BLaER1 (cell line): ENCODE data around the gene CCDC169.
"Not testable (repeated sequence)": the region's sequence is repeated elsewhere in the genome, so short reads cannot be mapped to it uniquely, and the experiment has no call there.

Experiments used
- H3K27ac ChIP-seq: shearing (Covaris generic); formaldehyde crosslinking; 2 replicates; pipeline ENCODE4 v1.8.1; 2022
- H3K27me3 ChIP-seq: shearing (Covaris generic); formaldehyde crosslinking; 2 replicates; pipeline ENCODE4 v1.8.1; 2022
- H3K36me3 ChIP-seq: shearing (Covaris generic); formaldehyde crosslinking; 2 replicates; pipeline ENCODE4 v1.8.1; 2022
- H3K4me1 ChIP-seq: shearing (Covaris generic); formaldehyde crosslinking; 2 replicates; pipeline ENCODE4 v1.8.1; 2022
- H3K4me2 ChIP-seq: shearing (Covaris generic); formaldehyde crosslinking; 2 replicates; pipeline ENCODE4 v1.8.1; 2022
- H3K4me3 ChIP-seq: shearing (Covaris generic); formaldehyde crosslinking; 2 replicates; pipeline ENCODE4 v1.8.1; 2022
- H3K9ac ChIP-seq: shearing (Covaris generic); formaldehyde crosslinking; 2 replicates; pipeline ENCODE4 v1.8.1; 2022
- H3K9me3 ChIP-seq: shearing (Covaris generic); formaldehyde crosslinking; 2 replicates; pipeline ENCODE4 v1.8.1; 2022
- H4K20me1 ChIP-seq: shearing (Covaris generic); formaldehyde crosslinking; 2 replicates; pipeline ENCODE4 v1.8.1; 2022
- Cebpa-rat ChIP-seq: shearing (Covaris generic); IDR thresholded peaks from 2 replicates; pipeline ENCODE4 v1.8.1; 2022

Gene CCDC169

GRCh38 chr13:36337938-36338641, 40.5 kb upstream of the CCDC169 start:
- Histone ChIP-seq H3K4me3 (no peak overlapping the region), H3K4me1 (no peaks in the 10 kb centered on the region), H4K20me1 (no peaks in the 10 kb centered on the region), H3K27me3 (no peaks in the 10 kb centered on the region), H3K4me2 (no peak overlapping the region), H3K9me3 (no peaks in the 10 kb centered on the region), H3K9ac (no peak overlapping the region), H3K36me3 (no peaks in the 10 kb centered on the region), H3K27ac (no peak overlapping the region)
- no peak for TF ChIP-seq Cebpa-rat

DNA sequence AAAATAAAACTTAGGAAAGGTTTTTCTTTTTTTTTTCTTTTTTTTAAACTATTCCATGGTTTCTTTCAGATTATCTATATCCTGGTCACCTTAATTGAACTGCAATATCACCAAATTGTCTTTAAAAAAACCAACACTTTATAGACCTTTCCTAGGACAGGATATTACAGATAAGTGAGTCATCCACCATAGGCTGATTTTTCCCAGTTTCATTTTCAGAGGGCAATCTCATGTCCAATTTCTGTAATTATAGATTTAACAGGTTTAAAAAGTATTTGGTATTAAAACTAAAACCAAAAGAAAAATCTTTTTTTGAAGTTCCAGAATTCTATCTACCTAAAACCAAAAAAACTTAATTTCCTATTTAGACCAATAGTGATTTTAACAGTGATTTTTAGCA, 35.4 kb upstream of the CCDC169 start:
- Histone ChIP-seq H3K4me2 (no peak overlapping the region), H4K20me1 (no peaks in the 10 kb centered on the region), H3K4me3 (no peak overlapping the region), H3K36me3 (no peaks in the 10 kb centered on the region), H3K27me3 (no peaks in the 10 kb centered on the region), H3K9me3 (no peaks in the 10 kb centered on the region), H3K4me1 (no peaks in the 10 kb centered on the region), H3K9ac (no peak overlapping the region), H3K27ac (no peak overlapping the region)
- TF ChIP-seq Cebpa-rat: no peak

GRCh38 chr13:36332255-36332654, 34.6 kb upstream of the CCDC169 start:
- not testable (repeated sequence) for H3K4me1 ChIP-seq, H3K9ac ChIP-seq, H3K4me3 ChIP-seq, H3K4me2 ChIP-seq, H3K9me3 ChIP-seq, H3K36me3 ChIP-seq, H3K27ac ChIP-seq, H3K27me3 ChIP-seq, H4K20me1 ChIP-seq

DNA sequence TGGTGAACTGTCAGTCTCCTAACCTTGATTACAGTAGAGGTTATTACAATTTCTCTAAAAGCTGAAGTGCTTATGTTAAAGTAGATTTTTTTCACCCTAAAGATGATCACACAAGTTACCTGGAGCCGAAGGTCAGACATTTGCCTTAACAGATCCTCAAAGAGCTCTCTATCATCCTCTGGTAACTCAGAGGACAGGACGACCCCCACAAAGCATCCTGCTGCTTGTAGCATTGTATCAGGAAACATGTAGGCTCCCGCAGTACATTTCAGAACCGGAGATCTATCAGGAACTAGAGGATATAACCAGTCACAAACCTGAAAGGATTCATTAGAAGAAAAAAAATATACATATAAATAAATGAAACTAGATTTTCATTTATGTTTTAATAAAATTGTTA, 33.7 kb upstream of the CCDC169 start:
- TF ChIP-seq Cebpa-rat: no peak
- no peak overlapping the region for H3K9ac ChIP-seq
- no peak overlapping the region for H3K27ac ChIP-seq
- H3K36me3 ChIP-seq: no peaks in the 10 kb centered on the region
- no peaks in the 10 kb centered on the region for H3K9me3 ChIP-seq
- no peaks in the 10 kb centered on the region for H3K4me1 ChIP-seq
- H4K20me1 ChIP-seq: no peaks in the 10 kb centered on the region
- no peak overlapping the region for H3K4me2 ChIP-seq
- no peak overlapping the region for H3K4me3 ChIP-seq
- H3K27me3 ChIP-seq: no peaks in the 10 kb centered on the region

DNA sequence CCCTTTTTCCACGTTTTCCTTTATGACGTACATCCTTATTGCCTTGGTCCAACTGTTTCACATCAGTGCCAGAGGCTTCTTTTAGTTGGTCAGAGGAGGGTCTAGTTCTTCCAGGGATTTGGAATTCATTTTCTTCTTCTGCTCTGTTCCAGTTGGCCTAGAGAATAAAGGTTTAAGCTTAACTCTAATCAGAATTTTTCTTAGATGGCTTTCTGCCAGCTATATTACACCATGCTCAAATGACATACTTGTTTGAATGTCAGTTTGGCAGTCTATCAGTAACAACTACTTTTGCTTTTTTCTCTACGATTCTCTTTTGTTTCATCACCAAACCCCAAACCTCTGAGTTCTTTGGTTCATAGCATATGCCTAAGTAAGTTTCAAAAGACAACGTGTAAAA, 31.7 kb upstream of the CCDC169 start:
- Histone ChIP-seq H3K36me3 (no peaks in the 10 kb centered on the region), H3K4me2 (no peak overlapping the region)
- TF ChIP-seq Cebpa-rat: no peak

DNA sequence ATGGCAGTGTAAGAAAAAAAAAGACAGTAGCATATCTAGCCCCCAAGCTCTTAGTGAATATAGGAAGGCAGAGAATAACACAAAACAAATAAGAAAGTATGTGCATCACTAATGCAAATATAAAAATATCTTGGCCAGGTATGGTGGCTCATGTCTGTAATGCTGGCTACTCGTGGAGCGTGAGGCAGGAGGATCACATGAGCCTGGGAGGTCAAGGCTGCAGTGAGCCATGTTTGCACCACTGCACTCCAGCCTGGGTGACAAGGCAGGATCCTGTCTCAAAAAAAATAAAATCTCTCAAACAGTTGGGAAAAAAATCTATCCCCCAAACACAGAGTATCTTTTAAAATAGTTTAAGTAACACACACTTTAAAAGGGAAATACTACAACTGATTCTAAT, 31.2 kb upstream of the CCDC169 start:
- no peak overlapping the region for H3K4me2 ChIP-seq
- H3K4me3 ChIP-seq: no peak overlapping the region
- no peak for TF ChIP-seq Cebpa-rat
- H3K36me3 ChIP-seq: no peaks in the 10 kb centered on the region
- H3K27me3 ChIP-seq: no peaks in the 10 kb centered on the region
- no peaks in the 10 kb centered on the region for H3K4me1 ChIP-seq
- H4K20me1 ChIP-seq: no peaks in the 10 kb centered on the region
- no peak overlapping the region for H3K27ac ChIP-seq
- H3K9me3 ChIP-seq: no peaks in the 10 kb centered on the region
- no peak overlapping the region for H3K9ac ChIP-seq

More for the DNA sequence above, 31.7 kb upstream of the CCDC169 start:
- Histone ChIP-seq H3K9me3 (no peaks in the 10 kb centered on the region), H3K4me1 (no peaks in the 10 kb centered on the region), H3K4me3 (no peak overlapping the region), H3K27me3 (no peaks in the 10 kb centered on the region), H4K20me1 (no peaks in the 10 kb centered on the region), H3K27ac (no peak overlapping the region), H3K9ac (no peak overlapping the region)

GRCh38 chr13:36325912-36326311, 28.3 kb upstream of the CCDC169 start:
- Histone ChIP-seq H3K27ac (no peak overlapping the region), H3K36me3 (no peaks in the 10 kb centered on the region), H3K9ac (no peak overlapping the region), H3K4me3 (no peak overlapping the region), H3K4me2 (no peak overlapping the region), H3K27me3 (no peaks in the 10 kb centered on the region), H4K20me1 (no peaks in the 10 kb centered on the region), H3K9me3 (no peaks in the 10 kb centered on the region), H3K4me1 (no peaks in the 10 kb centered on the region)
- no peak for TF ChIP-seq Cebpa-rat

DNA sequence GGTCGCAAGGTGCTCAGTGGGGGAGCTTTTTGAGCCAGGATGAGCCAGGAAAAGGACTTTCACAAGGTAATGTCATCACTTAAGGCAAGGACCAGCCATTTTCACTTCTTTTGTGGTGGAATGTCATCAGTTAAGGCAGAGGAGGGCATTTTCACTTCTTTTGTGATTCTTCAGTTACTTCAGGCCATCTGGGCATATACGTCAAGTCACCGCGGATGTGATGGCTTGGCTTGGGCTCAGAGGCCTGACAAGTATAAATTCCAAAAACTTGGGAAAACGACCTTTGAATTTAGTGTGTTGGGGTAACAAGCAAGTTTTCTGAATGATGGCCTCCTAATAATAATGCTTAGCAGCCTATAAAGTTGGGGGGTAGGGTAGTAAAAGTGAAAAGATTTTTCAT, 27.3 kb upstream of the CCDC169 start:
- not testable (repeated sequence) for H3K4me3 ChIP-seq, H3K27me3 ChIP-seq, H3K4me1 ChIP-seq, H4K20me1 ChIP-seq, H3K36me3 ChIP-seq, H3K9ac ChIP-seq, H3K4me2 ChIP-seq, H3K27ac ChIP-seq, H3K9me3 ChIP-seq

DNA sequence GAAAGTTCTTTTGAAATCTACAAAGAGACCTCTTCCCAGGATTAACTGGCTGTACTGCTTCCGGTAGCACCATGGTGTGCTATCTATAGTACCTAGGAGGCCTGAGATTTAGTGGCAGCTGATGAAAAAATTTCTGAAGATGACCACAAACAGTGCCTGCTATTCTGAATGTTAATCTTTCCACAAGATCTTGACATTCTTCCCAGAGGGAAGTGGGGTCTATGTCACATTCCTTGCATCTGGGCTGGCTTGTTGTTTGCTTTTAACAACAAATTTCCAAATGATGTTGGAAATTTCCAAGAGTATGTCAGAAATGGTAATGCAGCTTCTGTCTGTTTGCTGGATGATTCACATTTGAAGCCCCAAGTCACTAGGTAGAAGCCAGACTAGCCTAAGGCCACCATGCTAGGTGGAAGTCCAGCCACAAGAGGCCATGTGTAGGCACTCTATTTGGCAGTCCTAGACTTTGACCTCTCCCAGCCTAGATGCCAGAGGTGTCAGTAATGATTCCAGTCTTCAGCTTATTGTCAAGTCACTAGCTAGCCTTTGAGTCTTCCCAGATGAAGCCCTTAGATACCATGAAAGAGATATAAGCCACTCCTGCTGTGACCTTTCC, 26.4 kb upstream of the CCDC169 start:
- Histone ChIP-seq H3K36me3 (no peaks in the 10 kb centered on the region), H4K20me1 (no peaks in the 10 kb centered on the region), H3K4me3 (no peak overlapping the region), H3K4me2 (no peak overlapping the region), H3K9me3 (no peaks in the 10 kb centered on the region), H3K9ac (no peak overlapping the region), H3K27ac (no peak overlapping the region), H3K4me1 (no peaks in the 10 kb centered on the region), H3K27me3 (no peaks in the 10 kb centered on the region)
- TF ChIP-seq Cebpa-rat: no peak

DNA sequence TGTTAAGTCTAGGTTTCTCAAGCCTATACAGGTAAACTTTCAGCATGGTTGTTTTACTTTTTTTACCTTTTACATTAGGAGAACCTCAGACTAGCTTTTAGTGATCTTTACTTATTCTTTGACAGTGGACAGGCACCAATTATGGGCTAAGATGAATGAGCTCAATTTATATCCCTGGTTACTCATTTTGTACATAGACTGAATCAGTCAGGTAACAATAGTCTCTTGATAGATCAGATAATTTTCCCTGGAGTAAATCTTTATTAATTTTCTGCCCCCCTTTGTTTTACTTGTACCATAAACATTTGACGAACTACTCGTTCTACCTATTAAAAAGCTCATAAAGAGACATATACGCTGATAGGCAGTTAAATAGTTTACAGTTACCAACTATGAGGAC, 25.8 kb upstream of the CCDC169 start:
- Histone ChIP-seq H3K9ac (no peak overlapping the region), H3K36me3 (no peaks in the 10 kb centered on the region), H3K9me3 (no peaks in the 10 kb centered on the region), H4K20me1 (no peaks in the 10 kb centered on the region), H3K4me1 (no peaks in the 10 kb centered on the region), H3K4me3 (no peak overlapping the region), H3K27ac (no peak overlapping the region), H3K27me3 (no peaks in the 10 kb centered on the region), H3K4me2 (no peak overlapping the region)
- no peak for TF ChIP-seq Cebpa-rat

GRCh38 chr13:36319793-36320192, 22.2 kb upstream of the CCDC169 start:
- H3K4me2 ChIP-seq, H4K20me1 ChIP-seq, H3K27me3 ChIP-seq, H3K4me3 ChIP-seq, H3K9me3 ChIP-seq, H3K36me3 ChIP-seq, H3K27ac ChIP-seq, H3K4me1 ChIP-seq, H3K9ac ChIP-seq: not testable (repeated sequence)
